Measurements from ENCODE around the gene MEST.

DNA sequence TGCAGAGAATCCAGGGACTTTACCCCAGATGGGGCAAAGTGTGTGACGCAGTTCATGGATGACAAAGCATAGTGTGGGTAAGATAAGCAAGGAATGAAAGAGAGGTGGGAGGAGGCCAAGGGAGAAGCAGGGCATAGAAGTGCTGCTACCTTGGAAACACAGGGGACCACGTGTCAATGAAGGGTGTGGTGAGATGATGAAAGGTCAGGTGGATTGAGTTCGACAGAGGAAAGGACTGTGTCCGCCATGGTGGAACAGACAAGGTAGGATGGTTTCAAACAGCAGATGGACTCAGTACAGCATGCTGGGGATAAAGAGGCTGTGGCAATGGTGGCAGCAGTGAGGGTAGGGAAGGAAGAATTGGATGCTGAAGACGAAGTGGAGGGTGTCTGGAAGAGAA, 32.7 kb downstream of the MEST start:
- TF ChIP-seq KDM4B (CRISPR knock-in tag; IDR thresholded peaks at IDR 0.05) = no peak
- no peak for TF ChIP-seq ZNF589 (CRISPR knock-in tag; conservative IDR thresholded peaks at IDR 0.05)
- TF ChIP-seq IRF1 (CRISPR knock-in tag; IDR thresholded peaks at IDR 0.05; ENCODE audit: low read depth) = no peak
- TF ChIP-seq, protein P1, sequence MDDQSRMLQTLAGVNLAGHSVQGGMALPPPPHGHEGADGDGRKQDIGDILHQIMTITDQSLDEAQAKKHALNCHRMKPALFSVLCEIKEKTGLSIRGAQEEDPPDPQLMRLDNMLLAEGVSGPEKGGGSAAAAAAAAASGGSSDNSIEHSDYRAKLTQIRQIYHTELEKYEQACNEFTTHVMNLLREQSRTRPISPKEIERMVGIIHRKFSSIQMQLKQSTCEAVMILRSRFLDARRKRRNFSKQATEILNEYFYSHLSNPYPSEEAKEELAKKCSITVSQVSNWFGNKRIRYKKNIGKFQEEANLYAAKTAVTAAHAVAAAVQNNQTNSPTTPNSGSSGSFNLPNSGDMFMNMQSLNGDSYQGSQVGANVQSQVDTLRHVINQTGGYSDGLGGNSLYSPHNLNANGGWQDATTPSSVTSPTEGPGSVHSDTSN (CRISPR knock-in tag; IDR thresholded peaks at IDR 0.05; ENCODE audit: borderline replicate concordance) = no peak
- TF ChIP-seq GTF3A (CRISPR knock-in tag; conservative IDR thresholded peaks at IDR 0.05) = no peak
- TF ChIP-seq, protein P2, sequence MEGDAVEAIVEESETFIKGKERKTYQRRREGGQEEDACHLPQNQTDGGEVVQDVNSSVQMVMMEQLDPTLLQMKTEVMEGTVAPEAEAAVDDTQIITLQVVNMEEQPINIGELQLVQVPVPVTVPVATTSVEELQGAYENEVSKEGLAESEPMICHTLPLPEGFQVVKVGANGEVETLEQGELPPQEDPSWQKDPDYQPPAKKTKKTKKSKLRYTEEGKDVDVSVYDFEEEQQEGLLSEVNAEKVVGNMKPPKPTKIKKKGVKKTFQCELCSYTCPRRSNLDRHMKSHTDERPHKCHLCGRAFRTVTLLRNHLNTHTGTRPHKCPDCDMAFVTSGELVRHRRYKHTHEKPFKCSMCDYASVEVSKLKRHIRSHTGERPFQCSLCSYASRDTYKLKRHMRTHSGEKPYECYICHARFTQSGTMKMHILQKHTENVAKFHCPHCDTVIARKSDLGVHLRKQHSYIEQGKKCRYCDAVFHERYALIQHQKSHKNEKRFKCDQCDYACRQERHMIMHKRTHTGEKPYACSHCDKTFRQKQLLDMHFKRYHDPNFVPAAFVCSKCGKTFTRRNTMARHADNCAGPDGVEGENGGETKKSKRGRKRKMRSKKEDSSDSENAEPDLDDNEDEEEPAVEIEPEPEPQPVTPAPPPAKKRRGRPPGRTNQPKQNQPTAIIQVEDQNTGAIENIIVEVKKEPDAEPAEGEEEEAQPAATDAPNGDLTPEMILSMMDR (CRISPR knock-in tag; IDR thresholded peaks at IDR 0.05) = no peak
